Endodermal cell (in vitro differentiated cells): ENCODE results near the gene MIB1. TPM values are rescaled to one million over a fixed set of nuclear protein-coding genes. Genes with fewer than 3 reads are reported as not detected.

Source experiments
- DNase-seq: peaks from one replicate; pipeline ENCODE4 v3.0.0-alpha.2; 2017
- H3K27ac ChIP-seq: 2 replicates; pipeline ENCODE4 v1.5.1; 2013; ENCODE audit warnings: mild to moderate bottlenecking, low read depth, low read length, moderate library complexity
- H3K27me3 ChIP-seq: 2 replicates; pipeline ENCODE4 v1.6.1; 2013; ENCODE audit warnings: mild to moderate bottlenecking, low read length, moderate library complexity; ENCODE audit not compliant: insufficient read depth, control insufficient read depth, poor library complexity, severe bottlenecking
- H3K36me3 ChIP-seq: 2 replicates; pipeline ENCODE4 v1.7.0; 2013; ENCODE audit warnings: mild to moderate bottlenecking, low read length, moderate library complexity; ENCODE audit not compliant: control insufficient read depth, insufficient read depth
- H3K4me1 ChIP-seq: one replicate; pipeline ENCODE4 v1.7.0; 2013; ENCODE audit warnings: low read length; ENCODE audit not compliant: control insufficient read depth, insufficient read depth
- H3K4me3 ChIP-seq: 2 replicates; pipeline ENCODE4 v1.5.1; 2013; ENCODE audit warnings: mild to moderate bottlenecking, low read length, moderate library complexity
- H3K9ac ChIP-seq: 2 replicates; pipeline ENCODE4 v1.6.1; 2013; ENCODE audit warnings: mild to moderate bottlenecking, low read length, moderate library complexity; ENCODE audit not compliant: poor library complexity, severe bottlenecking; ENCODE audit errors: extremely low read depth
- H3K9me3 ChIP-seq: 2 replicates; pipeline ENCODE4 v1.6.1; 2013; ENCODE audit warnings: mild to moderate bottlenecking, low read length, moderate library complexity; ENCODE audit not compliant: control insufficient read depth
- H3K27ac Mint-ChIP-seq: 2 replicates; pipeline ENCODE4 v1.8.0; 2020; ENCODE audit warnings: mixed read lengths
- H3K27me3 Mint-ChIP-seq: 2 replicates; pipeline ENCODE4 v1.8.0; 2021; ENCODE audit warnings: mild to moderate bottlenecking, mixed read lengths; ENCODE audit not compliant: insufficient read depth
- H3K36me3 Mint-ChIP-seq: 2 replicates; pipeline ENCODE4 v1.8.0; 2020; ENCODE audit warnings: low read depth, mixed read lengths
- H3K4me1 Mint-ChIP-seq: 2 replicates; pipeline ENCODE4 v1.8.0; 2020; ENCODE audit warnings: mixed read lengths
- H3K4me3 Mint-ChIP-seq: 2 replicates; pipeline ENCODE4 v1.8.0; 2020; ENCODE audit warnings: mild to moderate bottlenecking, moderate library complexity, mixed read lengths
- H3K9me3 Mint-ChIP-seq: 2 replicates; pipeline ENCODE4 v1.8.0; 2020; ENCODE audit warnings: mild to moderate bottlenecking, mixed read lengths
- WGBS, 2 experiments: methylation state at CpG; one replicate each; pipeline versions ENCODE4 v1.1.5 to v1.1.7; 2013; ENCODE audit warnings: missing lambda C conversion rate in 2 of 2, mixed read lengths in 1 of 2; ENCODE audit not compliant: insufficient coverage in 1 of 2, insufficient read length in 1 of 2; 5-methylcytosine and 5-hydroxymethylcytosine counted together
- total RNA-seq, 2 donors: library from RNA; stranded (reverse); fragmentation: NEBNext Ultra II Directional in 1 of 2; extraction: Animal tissue kit (Norgen Biotek cat#: 25700) in 1 of 2; gene quantifications; 2 replicates in 1 of 2; 3 replicates in 1 of 2; pipeline ENCODE4 v1.2.1, GENCODE V29; 2021
- TF ChIP-seq, protein P1 (sequence below): fragments of 200-600 bp; sonication (generic); conservative IDR thresholded peaks from 2 replicates; pipeline ENCODE4 v1.5.0; 2021; ENCODE audit warnings: antibody characterized with exemption, mild to moderate bottlenecking

Gene MIB1
- total RNA-seq, 2 donors from 2014 or later = 66.4 to 75.0 TPM

DNA sequence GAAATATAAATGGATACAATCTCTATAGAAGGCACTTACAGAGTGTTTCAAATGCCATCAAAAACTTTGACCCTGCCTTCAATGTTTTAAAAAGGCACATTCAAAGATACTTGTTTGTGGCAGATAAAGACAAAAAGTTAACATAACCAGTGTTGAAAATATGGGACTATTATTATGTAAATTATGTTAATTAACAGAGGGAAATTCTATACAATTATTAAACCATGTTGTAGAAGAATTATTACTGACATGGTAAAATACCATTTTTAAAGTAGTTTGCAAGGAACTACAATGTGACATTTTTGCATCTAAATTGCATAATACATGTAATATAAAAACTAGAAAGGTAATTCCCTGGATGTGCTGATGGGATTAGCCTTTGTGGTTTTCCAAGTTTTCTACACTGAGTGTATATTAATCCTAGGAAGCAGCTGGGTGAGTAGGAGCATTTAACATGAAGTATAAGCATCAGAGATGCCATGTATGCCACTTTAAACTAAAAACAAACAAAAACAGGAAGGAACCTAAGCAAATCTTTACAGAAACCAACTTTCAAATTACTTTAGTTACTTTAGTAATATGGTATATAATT, 21.7 kb downstream of the MIB1 start:
- Histone ChIP-seq H3K9me3 (no peaks in the 10 kb centered on the region), H3K9ac (no peak overlapping the region), H3K27me3 (no peaks in the 10 kb centered on the region), H3K27ac (no peak overlapping the region), H3K36me3 (peaks cover 15% of the 10 kb centered on the region), H3K4me1 (peaks cover 3% of the 10 kb centered on the region), H3K4me3 (no peak overlapping the region)
- peaks cover 34% of the 10 kb centered on the region for H3K4me1 Mint-ChIP-seq
- no peak for DNase-seq
- no peak overlapping the region for H3K4me3 Mint-ChIP-seq
- no peaks in the 10 kb centered on the region for H3K27me3 Mint-ChIP-seq
- no peak overlapping the region for H3K27ac Mint-ChIP-seq
- TF ChIP-seq, protein P1, sequence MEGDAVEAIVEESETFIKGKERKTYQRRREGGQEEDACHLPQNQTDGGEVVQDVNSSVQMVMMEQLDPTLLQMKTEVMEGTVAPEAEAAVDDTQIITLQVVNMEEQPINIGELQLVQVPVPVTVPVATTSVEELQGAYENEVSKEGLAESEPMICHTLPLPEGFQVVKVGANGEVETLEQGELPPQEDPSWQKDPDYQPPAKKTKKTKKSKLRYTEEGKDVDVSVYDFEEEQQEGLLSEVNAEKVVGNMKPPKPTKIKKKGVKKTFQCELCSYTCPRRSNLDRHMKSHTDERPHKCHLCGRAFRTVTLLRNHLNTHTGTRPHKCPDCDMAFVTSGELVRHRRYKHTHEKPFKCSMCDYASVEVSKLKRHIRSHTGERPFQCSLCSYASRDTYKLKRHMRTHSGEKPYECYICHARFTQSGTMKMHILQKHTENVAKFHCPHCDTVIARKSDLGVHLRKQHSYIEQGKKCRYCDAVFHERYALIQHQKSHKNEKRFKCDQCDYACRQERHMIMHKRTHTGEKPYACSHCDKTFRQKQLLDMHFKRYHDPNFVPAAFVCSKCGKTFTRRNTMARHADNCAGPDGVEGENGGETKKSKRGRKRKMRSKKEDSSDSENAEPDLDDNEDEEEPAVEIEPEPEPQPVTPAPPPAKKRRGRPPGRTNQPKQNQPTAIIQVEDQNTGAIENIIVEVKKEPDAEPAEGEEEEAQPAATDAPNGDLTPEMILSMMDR = no peak
- no peaks in the 10 kb centered on the region for H3K9me3 Mint-ChIP-seq
- peaks cover 20% of the 10 kb centered on the region for H3K36me3 Mint-ChIP-seq

DNA sequence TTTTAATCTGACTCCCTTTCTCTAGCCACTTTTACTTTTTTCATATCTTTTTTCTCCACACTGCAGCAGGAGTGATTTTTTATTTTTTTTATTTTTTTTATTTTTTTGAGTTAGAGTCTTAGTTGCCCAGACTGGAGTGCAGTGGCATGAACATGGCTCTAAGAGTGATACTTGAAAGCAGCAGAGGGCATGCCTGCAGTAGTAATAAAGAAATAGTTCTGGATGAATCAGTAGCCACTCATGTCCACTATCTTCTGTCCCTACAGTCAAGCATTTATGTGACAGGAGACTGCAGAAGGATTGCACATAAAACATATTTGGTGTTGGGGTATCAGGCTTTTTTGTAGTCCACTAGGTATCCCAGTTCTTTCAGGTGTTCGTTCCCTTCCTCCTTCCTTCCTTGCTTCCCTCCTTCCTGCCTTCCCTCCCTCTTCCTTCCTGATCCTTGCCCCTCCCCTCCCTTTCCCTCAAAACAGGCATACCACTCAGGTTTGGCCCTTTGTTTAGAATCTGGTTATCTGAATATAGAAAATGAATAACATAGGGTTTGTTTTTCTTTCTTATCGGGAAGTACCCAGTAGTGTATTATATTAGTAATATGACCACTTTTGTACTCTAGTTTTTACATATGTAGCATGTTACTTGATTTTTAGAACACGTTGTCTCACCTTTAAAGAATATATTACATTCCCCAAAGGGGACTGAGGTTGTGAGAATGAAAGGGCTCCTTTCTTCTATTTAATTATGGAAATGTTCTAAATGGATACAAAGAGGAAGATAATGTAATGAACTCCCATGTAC, 23.5 kb downstream of the MIB1 start:
- H3K27ac ChIP-seq = no peak overlapping the region
- H3K27me3 ChIP-seq = no peaks in the 10 kb centered on the region
- H3K36me3 ChIP-seq = peaks cover 30% of the 10 kb centered on the region
- no peak overlapping the region for H3K4me3 ChIP-seq
- TF ChIP-seq, protein P1 = no peak
- Mint-ChIP-seq H3K9me3 (no peaks in the 10 kb centered on the region), H3K27ac (no peak overlapping the region), H3K27me3 (no peaks in the 10 kb centered on the region), H3K36me3 (peaks cover 32% of the 10 kb centered on the region), H3K4me3 (no peak overlapping the region), H3K4me1 (peaks cover 34% of the 10 kb centered on the region)
- WGBS, 2 experiments = 86% methylated on average over 1 of the region's 3 CpGs; no CpG with 5 or more reads in 1 of the 2 experiments
- H3K9me3 ChIP-seq = no peaks in the 10 kb centered on the region
- DNase-seq = no peak
- H3K9ac ChIP-seq = no peak overlapping the region
- H3K4me1 ChIP-seq = peaks cover 3% of the 10 kb centered on the region

GRCh38 chr18:21769206-21769605, 28.6 kb downstream of the MIB1 start:
- no peak for DNase-seq
- Mint-ChIP-seq H3K4me1 (peaks cover 2% of the 10 kb centered on the region), H3K27me3 (no peaks in the 10 kb centered on the region), H3K4me3 (no peak overlapping the region), H3K27ac (no peak overlapping the region), H3K9me3 (no peaks in the 10 kb centered on the region), H3K36me3 (peaks cover 63% of the 10 kb centered on the region)
- H3K4me1 ChIP-seq = peaks cover 3% of the 10 kb centered on the region
- peaks cover 70% of the 10 kb centered on the region for H3K36me3 ChIP-seq
- H3K4me3 ChIP-seq = no peak overlapping the region
- no peaks in the 10 kb centered on the region for H3K9me3 ChIP-seq
- TF ChIP-seq, protein P1 = no peak
- no peak overlapping the region for H3K9ac ChIP-seq
- no peaks in the 10 kb centered on the region for H3K27me3 ChIP-seq
- WGBS, 2 experiments = 94 to 100% methylated on average over 2 to 4 of the region's 4 CpGs
- H3K27ac ChIP-seq = no peak overlapping the region
